Nephron (organoid): ENCODE results near the gene PTCD1.
"Not testable (repeated sequence)": the region's sequence is repeated elsewhere in the genome, so short reads cannot be mapped to it uniquely, and the experiment has no call there.

Experiments
- H3K27ac Mint-ChIP-seq, 3 experiments: 2 replicates each; pipeline ENCODE4 v1.8.0; 2020; ENCODE audit warnings: mixed read lengths in 3 of 3, mild to moderate bottlenecking in 2 of 3, moderate library complexity in 1 of 3
- H3K27me3 Mint-ChIP-seq: 2 replicates; pipeline ENCODE4 v1.8.0; 2021; ENCODE audit warnings: low read depth, mild to moderate bottlenecking, moderate library complexity, mixed read lengths
- H3K36me3 Mint-ChIP-seq: 2 replicates; pipeline ENCODE4 v1.8.0; 2020; ENCODE audit warnings: low read depth, mixed read lengths
- H3K4me1 Mint-ChIP-seq: 2 replicates; pipeline ENCODE4 v1.8.0; 2020; ENCODE audit warnings: mixed read lengths
- H3K4me3 Mint-ChIP-seq, 3 experiments: 2 replicates each; pipeline ENCODE4 v1.8.0; 2020; ENCODE audit warnings: mild to moderate bottlenecking in 3 of 3, mixed read lengths in 3 of 3, moderate library complexity in 2 of 3
- H3K9me3 Mint-ChIP-seq: 2 replicates; pipeline ENCODE4 v1.8.0; 2020; ENCODE audit warnings: mixed read lengths
- TF ChIP-seq, protein P1 (sequence below), 3 experiments: fragments of 200-600 bp; sonication (generic); IDR thresholded peaks; one replicate each; pipeline ENCODE4 v1.5.0; 2021; ENCODE audit warnings: antibody characterized with exemption in 3 of 3; ENCODE audit not compliant: unreplicated experiment in 3 of 3

The PTCD1 gene

DNA sequence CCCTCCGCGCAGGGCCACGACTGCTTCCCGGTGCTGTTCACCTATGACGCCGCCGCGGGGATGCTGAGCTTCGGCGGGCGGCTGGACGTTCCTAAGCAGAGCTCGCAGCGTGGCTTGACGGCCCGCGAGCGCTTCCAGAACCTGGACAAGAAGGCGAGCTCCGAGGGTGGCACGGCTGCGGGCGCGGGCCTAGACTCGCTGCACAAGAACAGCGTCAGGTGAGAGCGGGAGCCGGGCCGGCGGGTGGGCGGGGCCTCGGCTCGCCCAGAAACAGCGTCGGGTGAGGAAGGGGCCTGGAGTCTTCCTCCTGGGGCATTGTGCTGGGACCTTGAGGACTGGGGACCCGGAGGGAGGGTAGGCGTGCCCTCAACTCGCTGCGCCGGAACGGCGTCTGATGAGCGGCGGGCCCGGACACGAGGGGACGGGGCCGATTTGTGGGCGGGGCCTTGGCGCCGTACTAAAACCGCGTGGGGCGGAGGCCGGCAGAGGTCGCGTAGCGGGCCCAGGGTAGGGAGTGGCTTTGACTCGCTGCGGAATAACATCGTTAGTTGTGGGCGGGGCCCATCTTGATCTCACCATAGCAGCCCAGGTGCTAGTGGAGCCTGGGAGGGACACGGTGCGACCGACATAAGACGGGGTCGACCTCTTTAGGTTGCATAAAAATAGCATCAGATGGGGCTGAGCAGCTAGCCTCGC is 45.8 kb downstream of the PTCD1 start:
- peak overlapping the region; percentile 80 to 94 (median 90) for H3K27ac Mint-ChIP-seq
- peaks cover 13% of the 10 kb centered on the region for H3K4me1 Mint-ChIP-seq
- no peaks in the 10 kb centered on the region for H3K27me3 Mint-ChIP-seq
- peak overlapping the region; percentile 93 to 96 (median 96) for H3K4me3 Mint-ChIP-seq
- no peaks in the 10 kb centered on the region for H3K9me3 Mint-ChIP-seq
- peaks cover 9% of the 10 kb centered on the region for H3K36me3 Mint-ChIP-seq
- TF ChIP-seq, protein P1, sequence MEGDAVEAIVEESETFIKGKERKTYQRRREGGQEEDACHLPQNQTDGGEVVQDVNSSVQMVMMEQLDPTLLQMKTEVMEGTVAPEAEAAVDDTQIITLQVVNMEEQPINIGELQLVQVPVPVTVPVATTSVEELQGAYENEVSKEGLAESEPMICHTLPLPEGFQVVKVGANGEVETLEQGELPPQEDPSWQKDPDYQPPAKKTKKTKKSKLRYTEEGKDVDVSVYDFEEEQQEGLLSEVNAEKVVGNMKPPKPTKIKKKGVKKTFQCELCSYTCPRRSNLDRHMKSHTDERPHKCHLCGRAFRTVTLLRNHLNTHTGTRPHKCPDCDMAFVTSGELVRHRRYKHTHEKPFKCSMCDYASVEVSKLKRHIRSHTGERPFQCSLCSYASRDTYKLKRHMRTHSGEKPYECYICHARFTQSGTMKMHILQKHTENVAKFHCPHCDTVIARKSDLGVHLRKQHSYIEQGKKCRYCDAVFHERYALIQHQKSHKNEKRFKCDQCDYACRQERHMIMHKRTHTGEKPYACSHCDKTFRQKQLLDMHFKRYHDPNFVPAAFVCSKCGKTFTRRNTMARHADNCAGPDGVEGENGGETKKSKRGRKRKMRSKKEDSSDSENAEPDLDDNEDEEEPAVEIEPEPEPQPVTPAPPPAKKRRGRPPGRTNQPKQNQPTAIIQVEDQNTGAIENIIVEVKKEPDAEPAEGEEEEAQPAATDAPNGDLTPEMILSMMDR (IDR thresholded peaks at IDR 0.05; ENCODE audit: unreplicated experiment in 3 of 3), result no peak

- no peaks in the 10 kb centered on the region for H3K9me3 Mint-ChIP-seq
- H3K36me3 Mint-ChIP-seq, result peaks cover 6% of the 10 kb centered on the region
- TF ChIP-seq, protein P1 (IDR thresholded peaks at IDR 0.05; ENCODE audit: unreplicated experiment in 3 of 3), result no peak
- peak overlapping the region; percentile 74 to 82 (median 77) for H3K4me3 Mint-ChIP-seq
- H3K27me3 Mint-ChIP-seq, result no peaks in the 10 kb centered on the region
- H3K4me1 Mint-ChIP-seq, result peaks cover 10% of the 10 kb centered on the region
- no peak overlapping the region for H3K27ac Mint-ChIP-seq
Measured at GRCh38 chr7:99392046-99392445, 46.6 kb downstream of the PTCD1 start.

GRCh38 chr7:99390941-99391602 is 47.5 kb downstream of the PTCD1 start:
- peak overlapping the region; percentile 74 to 82 (median 77) for H3K4me3 Mint-ChIP-seq
- TF ChIP-seq, protein P1 (IDR thresholded peaks at IDR 0.05; ENCODE audit: unreplicated experiment in 3 of 3), result no peak
- no peak overlapping the region for H3K27ac Mint-ChIP-seq
- H3K36me3 Mint-ChIP-seq, result no peaks in the 10 kb centered on the region
- no peaks in the 10 kb centered on the region for H3K27me3 Mint-ChIP-seq
- H3K4me1 Mint-ChIP-seq, result peaks cover 10% of the 10 kb centered on the region
- no peaks in the 10 kb centered on the region for H3K9me3 Mint-ChIP-seq

DNA sequence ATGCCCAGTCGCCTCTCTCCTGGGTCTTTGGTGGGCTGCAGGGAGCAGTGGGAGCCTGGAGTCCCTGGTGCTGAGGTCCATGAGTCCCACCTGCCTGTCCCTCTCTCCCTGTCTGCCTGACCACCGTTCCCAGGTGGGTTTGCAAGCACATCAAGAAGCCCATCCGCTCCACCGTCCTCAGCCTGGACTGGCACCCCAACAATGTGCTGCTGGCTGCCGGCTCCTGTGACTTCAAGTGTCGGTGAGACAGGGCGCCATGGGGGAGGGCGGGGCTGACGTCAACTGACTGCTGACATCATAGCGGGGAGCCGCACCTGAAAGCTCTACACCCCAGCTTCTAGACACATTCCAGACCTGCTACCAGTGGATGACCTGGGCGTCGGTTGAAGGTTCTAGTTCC is 48.8 kb downstream of the PTCD1 start:
- no peak overlapping the region for H3K4me3 Mint-ChIP-seq
- H3K9me3 Mint-ChIP-seq, result no peaks in the 10 kb centered on the region
- TF ChIP-seq, protein P1 (IDR thresholded peaks at IDR 0.05; ENCODE audit: unreplicated experiment in 3 of 3), result no peak
- no peak overlapping the region for H3K27ac Mint-ChIP-seq
- no peaks in the 10 kb centered on the region for H3K27me3 Mint-ChIP-seq
- H3K4me1 Mint-ChIP-seq, result peaks cover 10% of the 10 kb centered on the region
- H3K36me3 Mint-ChIP-seq, result no peaks in the 10 kb centered on the region

DNA sequence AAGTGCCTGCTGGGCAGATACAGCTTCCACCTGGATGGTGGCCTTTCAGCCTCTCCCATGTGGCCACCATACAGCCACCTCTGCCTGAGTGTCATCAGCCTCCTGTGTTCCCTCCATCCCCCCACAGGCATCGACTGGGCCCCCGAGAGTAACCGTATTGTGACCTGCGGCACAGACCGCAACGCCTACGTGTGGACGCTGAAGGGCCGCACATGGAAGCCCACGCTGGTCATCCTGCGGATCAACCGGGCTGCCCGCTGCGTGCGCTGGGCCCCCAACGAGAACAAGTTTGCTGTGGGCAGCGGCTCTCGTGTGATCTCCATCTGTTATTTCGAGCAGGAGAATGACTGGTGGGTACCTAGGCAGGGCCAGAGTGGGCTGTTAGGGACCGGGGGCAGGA is 50.7 kb downstream of the PTCD1 start:
- Mint-ChIP-seq H3K9me3 (no peaks in the 10 kb centered on the region), H3K36me3 (no peaks in the 10 kb centered on the region), H3K27me3 (peaks cover 3% of the 10 kb centered on the region), H3K4me3 (no peak overlapping the region), H3K27ac (no peak overlapping the region), H3K4me1 (no peaks in the 10 kb centered on the region)
- TF ChIP-seq, protein P1 (IDR thresholded peaks at IDR 0.05; ENCODE audit: unreplicated experiment in 3 of 3), result no peak

- not testable (repeated sequence) for H3K27me3 Mint-ChIP-seq, H3K4me1 Mint-ChIP-seq, H3K4me3 Mint-ChIP-seq, H3K36me3 Mint-ChIP-seq, H3K9me3 Mint-ChIP-seq, H3K27ac Mint-ChIP-seq
Measured at GRCh38 chr7:99387239-99387635, 51.4 kb downstream of the PTCD1 start.
